GM18508 (cell line): ENCODE data around the gene KRT4.
"Not testable (repeated sequence)": the region's sequence is repeated elsewhere in the genome, so short reads cannot be mapped to it uniquely, and the experiment has no call there.

ENCODE experiments used
- ATAC-seq: cut with Tn5 transposase; IDR thresholded peaks from one replicate; pipeline ENCODE4 v1.9.1; 2021; ENCODE audit warnings: moderate number of reproducible peaks; ENCODE audit not compliant: insufficient read depth, unreplicated experiment

The KRT4 gene

GRCh38 chr12:52795332-52795674, 18.6 kb downstream of the KRT4 start:
- not testable (repeated sequence) for ATAC-seq

- ATAC-seq = no peak
Measured at GRCh38 chr12:52794479-52795331, 19.2 kb downstream of the KRT4 start.

- ATAC-seq = no peak
Measured at GRCh38 chr12:52792185-52793029, 21.5 kb downstream of the KRT4 start.

- ATAC-seq = no peak
Measured at GRCh38 chr12:52791271-52792184, 22.4 kb downstream of the KRT4 start.

- ATAC-seq = no peak
Measured at GRCh38 chr12:52790427-52791270, 23.3 kb downstream of the KRT4 start.

GRCh38 chr12:52789637-52790426, 24.1 kb downstream of the KRT4 start:
- no peak for ATAC-seq

- no peak for ATAC-seq
Measured at GRCh38 chr12:52788876-52789636, 24.9 kb downstream of the KRT4 start.

- ATAC-seq = no peak
Measured at GRCh38 chr12:52788192-52788875, 25.6 kb downstream of the KRT4 start.

GRCh38 chr12:52787324-52788191, 26.4 kb downstream of the KRT4 start:
- ATAC-seq = no peak

- ATAC-seq = no peak
Measured at GRCh38 chr12:52784909-52785308, 29.0 kb downstream of the KRT4 start.

GRCh38 chr12:52783563-52784316, 30.2 kb downstream of the KRT4 start:
- no peak for ATAC-seq

GRCh38 chr12:52782502-52782901, 31.4 kb downstream of the KRT4 start:
- no peak for ATAC-seq

GRCh38 chr12:52781399-52782082, 32.4 kb downstream of the KRT4 start:
- no peak for ATAC-seq

GRCh38 chr12:52779914-52780313, 34.0 kb downstream of the KRT4 start:
- ATAC-seq = no peak

GRCh38 chr12:52778833-52779232, 35.1 kb downstream of the KRT4 start:
- ATAC-seq = no peak
